HEK293 (cell line): ENCODE measurements around the gene GRB14.

Source experiments
- PATZ1 ChIP-seq: fragments of 450-650 bp; formaldehyde crosslinking; IDR thresholded peaks from 2 replicates; pipeline ENCODE4 v1.5.1; 2016; ENCODE audit warnings: missing biosample characterization, missing genetic modification characterization
- TRIM28 ChIP-seq: IDR thresholded peaks from 2 replicates; pipeline ENCODE4 v1.6.1; 2011; ENCODE audit warnings: low read length, control low read depth, borderline replicate concordance
- YY1 ChIP-seq: fragments of 450-650 bp; formaldehyde crosslinking; IDR thresholded peaks from 2 replicates; pipeline ENCODE4 v1.5.1; 2018; ENCODE audit warnings: missing biosample characterization, missing genetic modification characterization
- ZNF274 ChIP-seq, 2 experiments: fragments of 200-500 bp in 1 of 2; fragments of 450-650 bp in 1 of 2; sonication (Bioruptor generic) in 1 of 2; formaldehyde crosslinking in 1 of 2; IDR thresholded peaks; 2 replicates each; pipeline versions ENCODE4 v1.5.1 to v1.6.1; 2014 to 2016; ENCODE audit warnings: borderline replicate concordance in 1 of 2, inconsistent platforms in 1 of 2, low read length in 1 of 2, missing biosample characterization in 1 of 2, missing genetic modification characterization in 1 of 2
- ZNF530 ChIP-seq: fragments of 450-650 bp; formaldehyde crosslinking; IDR thresholded peaks from 2 replicates; pipeline ENCODE4 v1.5.1; 2016; ENCODE audit warnings: low read depth, missing biosample characterization, missing genetic modification characterization
- TF ChIP-seq, protein P1 (sequence below): fragments of 450-650 bp; formaldehyde crosslinking; IDR thresholded peaks from 2 replicates; pipeline ENCODE4 v1.5.1; 2016; ENCODE audit warnings: missing biosample characterization, missing genetic modification characterization
- TF ChIP-seq, protein P2 (sequence below): fragments of 450-650 bp; formaldehyde crosslinking; IDR thresholded peaks from 2 replicates; pipeline ENCODE4 v1.5.1; 2016; ENCODE audit warnings: missing biosample characterization, missing genetic modification characterization

DNA sequence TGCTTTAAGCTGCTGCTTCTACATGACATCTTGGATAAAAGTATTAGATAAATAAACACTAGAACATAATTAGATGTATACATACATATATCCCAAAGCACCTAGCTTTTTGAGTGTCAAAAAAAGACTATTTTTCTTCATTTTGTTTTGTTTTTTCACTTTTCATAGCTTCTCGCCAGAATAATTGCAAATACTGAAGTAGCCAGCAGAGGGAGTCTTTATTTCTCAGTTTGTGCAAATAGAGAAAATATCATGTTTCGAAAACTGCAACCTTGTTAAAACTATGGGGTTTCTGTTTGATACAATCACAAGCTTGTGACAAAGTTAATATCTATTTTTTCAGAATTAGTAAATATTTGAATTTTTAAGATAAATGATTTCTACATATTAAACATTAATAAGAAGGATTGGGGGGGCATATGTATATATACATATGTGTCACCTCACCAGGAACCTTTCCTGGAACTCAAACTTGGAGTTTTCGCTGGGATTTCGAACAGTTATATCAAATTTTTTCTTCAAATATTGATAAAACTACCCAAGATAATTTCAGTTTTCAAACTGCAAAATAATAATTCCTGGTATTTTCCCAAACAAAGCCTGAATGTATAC, 61.0 kb downstream of the GRB14 start:
- no peak for TF ChIP-seq ZNF274 (IDR thresholded peaks at IDR 0.05; ENCODE audit: low read length)
- no peak for TF ChIP-seq ZNF274 (tag by site-specific recombination; IDR thresholded peaks at IDR 0.05; ENCODE audit: borderline replicate concordance)
- no peak for TF ChIP-seq YY1
- no peak for TF ChIP-seq PATZ1
- no peak for TF ChIP-seq TRIM28
- TF ChIP-seq, protein P1, sequence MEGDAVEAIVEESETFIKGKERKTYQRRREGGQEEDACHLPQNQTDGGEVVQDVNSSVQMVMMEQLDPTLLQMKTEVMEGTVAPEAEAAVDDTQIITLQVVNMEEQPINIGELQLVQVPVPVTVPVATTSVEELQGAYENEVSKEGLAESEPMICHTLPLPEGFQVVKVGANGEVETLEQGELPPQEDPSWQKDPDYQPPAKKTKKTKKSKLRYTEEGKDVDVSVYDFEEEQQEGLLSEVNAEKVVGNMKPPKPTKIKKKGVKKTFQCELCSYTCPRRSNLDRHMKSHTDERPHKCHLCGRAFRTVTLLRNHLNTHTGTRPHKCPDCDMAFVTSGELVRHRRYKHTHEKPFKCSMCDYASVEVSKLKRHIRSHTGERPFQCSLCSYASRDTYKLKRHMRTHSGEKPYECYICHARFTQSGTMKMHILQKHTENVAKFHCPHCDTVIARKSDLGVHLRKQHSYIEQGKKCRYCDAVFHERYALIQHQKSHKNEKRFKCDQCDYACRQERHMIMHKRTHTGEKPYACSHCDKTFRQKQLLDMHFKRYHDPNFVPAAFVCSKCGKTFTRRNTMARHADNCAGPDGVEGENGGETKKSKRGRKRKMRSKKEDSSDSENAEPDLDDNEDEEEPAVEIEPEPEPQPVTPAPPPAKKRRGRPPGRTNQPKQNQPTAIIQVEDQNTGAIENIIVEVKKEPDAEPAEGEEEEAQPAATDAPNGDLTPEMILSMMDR = no peak
- TF ChIP-seq, protein P2, sequence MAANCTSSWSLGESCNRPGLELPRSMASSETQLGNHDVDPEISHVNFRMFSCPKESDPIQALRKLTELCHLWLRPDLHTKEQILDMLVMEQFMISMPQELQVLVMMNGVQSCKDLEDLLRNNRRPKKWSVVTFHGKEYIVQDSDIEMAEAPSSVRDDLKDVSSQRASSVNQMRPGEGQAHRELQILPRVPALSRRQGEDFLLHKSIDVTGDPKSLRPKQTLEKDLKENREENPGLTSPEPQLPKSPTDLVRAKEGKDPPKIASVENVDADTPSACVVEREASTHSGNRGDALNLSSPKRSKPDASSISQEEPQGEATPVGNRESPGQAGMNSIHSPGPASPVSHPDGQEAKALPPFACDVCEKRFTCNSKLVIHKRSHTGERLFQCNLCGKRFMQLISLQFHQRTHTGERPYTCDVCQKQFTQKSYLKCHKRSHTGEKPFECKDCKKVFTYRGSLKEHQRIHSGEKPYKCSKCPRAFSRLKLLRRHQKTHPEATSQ (tag by site-specific recombination) = no peak
- TF ChIP-seq ZNF530 (tag by site-specific recombination) = no peak
